ENCODE results near the gene LRRK1.

DNA sequence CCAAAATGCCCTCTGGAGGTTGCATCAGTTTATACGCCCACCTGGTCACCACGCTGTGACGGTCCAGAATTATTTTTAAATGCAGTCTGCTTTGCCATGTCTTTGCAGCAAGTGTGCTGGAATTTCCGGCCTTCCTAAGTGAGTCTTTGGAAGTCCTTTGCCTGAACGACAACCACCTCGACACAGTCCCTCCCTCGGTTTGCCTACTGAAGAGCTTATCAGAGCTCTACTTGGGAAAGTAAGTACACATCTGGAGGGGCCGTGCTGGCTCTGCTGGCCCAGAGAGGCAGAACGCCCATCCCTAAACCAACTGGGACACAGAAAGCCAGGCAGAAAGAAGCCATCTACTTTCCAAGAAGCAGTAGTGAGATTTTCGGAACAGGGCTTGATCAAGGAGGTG, 101.8 kb downstream of the LRRK1 start:
- TF ChIP-seq POLR2A (IDR thresholded peaks at IDR 0.05) (no peak), EP300 (IDR thresholded peaks at IDR 0.05) (no peak)
- TF ChIP-seq, protein P1, sequence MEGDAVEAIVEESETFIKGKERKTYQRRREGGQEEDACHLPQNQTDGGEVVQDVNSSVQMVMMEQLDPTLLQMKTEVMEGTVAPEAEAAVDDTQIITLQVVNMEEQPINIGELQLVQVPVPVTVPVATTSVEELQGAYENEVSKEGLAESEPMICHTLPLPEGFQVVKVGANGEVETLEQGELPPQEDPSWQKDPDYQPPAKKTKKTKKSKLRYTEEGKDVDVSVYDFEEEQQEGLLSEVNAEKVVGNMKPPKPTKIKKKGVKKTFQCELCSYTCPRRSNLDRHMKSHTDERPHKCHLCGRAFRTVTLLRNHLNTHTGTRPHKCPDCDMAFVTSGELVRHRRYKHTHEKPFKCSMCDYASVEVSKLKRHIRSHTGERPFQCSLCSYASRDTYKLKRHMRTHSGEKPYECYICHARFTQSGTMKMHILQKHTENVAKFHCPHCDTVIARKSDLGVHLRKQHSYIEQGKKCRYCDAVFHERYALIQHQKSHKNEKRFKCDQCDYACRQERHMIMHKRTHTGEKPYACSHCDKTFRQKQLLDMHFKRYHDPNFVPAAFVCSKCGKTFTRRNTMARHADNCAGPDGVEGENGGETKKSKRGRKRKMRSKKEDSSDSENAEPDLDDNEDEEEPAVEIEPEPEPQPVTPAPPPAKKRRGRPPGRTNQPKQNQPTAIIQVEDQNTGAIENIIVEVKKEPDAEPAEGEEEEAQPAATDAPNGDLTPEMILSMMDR (IDR thresholded peaks at IDR 0.05), result no peak
